Activated B cell treated with CpG ODN at 0.5 μM for 24 hours (primary cell): ENCODE data around the gene ZBTB21. TPM values are rescaled to one million over a fixed set of nuclear protein-coding genes. Genes with fewer than 3 reads are reported as not detected.

ENCODE experiments used
- ATAC-seq: fragments of 200-7000 bp; cut with Tn5 transposase; one replicate; pipeline ENCODE4 v1.10.0; 2021; ENCODE audit warnings: low read depth, mild to moderate bottlenecking, moderate library complexity
- CTCF ChIA-PET: fragments of 350-600 bp; sonication (Branson Sonifier 250); formaldehyde crosslinking; loops from one replicate; lab custom pipeline; 2021; ENCODE audit warnings: antibody characterized with exemption; lab: Charles Lee
- POLR2A ChIA-PET: fragments of 350-600 bp; sonication (Branson Sonifier 250); formaldehyde crosslinking; loops from one replicate; lab custom pipeline; 2021; ENCODE audit warnings: antibody characterized with exemption; lab: Charles Lee
- DNase-seq: peaks from one replicate; pipeline ENCODE4 v3.0.0; 2022
- H3K27ac Mint-ChIP-seq: one replicate; pipeline ENCODE4 v1.8.0; 2020; ENCODE audit warnings: mixed read lengths
- H3K27me3 Mint-ChIP-seq: one replicate; pipeline ENCODE4 v1.8.0; 2021; ENCODE audit warnings: mixed read lengths
- H3K36me3 Mint-ChIP-seq: one replicate; pipeline ENCODE4 v1.8.0; 2021; ENCODE audit warnings: low read depth, mixed read lengths
- H3K4me1 Mint-ChIP-seq: one replicate; pipeline ENCODE4 v1.8.0; 2021; ENCODE audit warnings: mixed read lengths
- H3K4me3 Mint-ChIP-seq: one replicate; pipeline ENCODE4 v1.8.0; 2020; ENCODE audit warnings: mild to moderate bottlenecking, mixed read lengths
- H3K9me3 Mint-ChIP-seq: one replicate; pipeline ENCODE4 v1.8.0; 2020; ENCODE audit warnings: mixed read lengths
- CTCF ChIP-seq: fragments of 200-600 bp; IDR thresholded peaks from one replicate; pipeline ENCODE4 v1.8.0; 2022; ENCODE audit warnings: antibody characterized with exemption, mild to moderate bottlenecking
- intact Hi-C: fragments of 100-400 bp; cut with micrococcal nuclease; formaldehyde crosslinking; loops from one replicate; pipeline ENCODE4 v1.15.1; 2024
- total RNA-seq: library from RNA; stranded (reverse); gene quantifications from 2 replicates; pipeline ENCODE4 v1.2.3, GENCODE V29; 2022

The ZBTB21 gene
- total RNA-seq, 1 donor from 2014 or later = 24.2 TPM

- DNase-seq (no peak), ATAC-seq (no peak)
- H3K9me3 Mint-ChIP-seq = peaks cover 1% of the 10 kb centered on the region
- intact Hi-C loops = no loop called here
- H3K27me3 Mint-ChIP-seq = peaks cover 8% of the 10 kb centered on the region
- H3K4me1 Mint-ChIP-seq = no peaks in the 10 kb centered on the region
- H3K36me3 Mint-ChIP-seq = no peaks in the 10 kb centered on the region
- no peak for TF ChIP-seq CTCF
- no peak overlapping the region for H3K27ac Mint-ChIP-seq
- ChIA-PET POLR2A (no interaction called here), CTCF (no interaction called here)
- H3K4me3 Mint-ChIP-seq = no peak overlapping the region
Observed at GRCh38 chr21:42019706-42020105, 9.5 kb upstream of the ZBTB21 start.

DNA sequence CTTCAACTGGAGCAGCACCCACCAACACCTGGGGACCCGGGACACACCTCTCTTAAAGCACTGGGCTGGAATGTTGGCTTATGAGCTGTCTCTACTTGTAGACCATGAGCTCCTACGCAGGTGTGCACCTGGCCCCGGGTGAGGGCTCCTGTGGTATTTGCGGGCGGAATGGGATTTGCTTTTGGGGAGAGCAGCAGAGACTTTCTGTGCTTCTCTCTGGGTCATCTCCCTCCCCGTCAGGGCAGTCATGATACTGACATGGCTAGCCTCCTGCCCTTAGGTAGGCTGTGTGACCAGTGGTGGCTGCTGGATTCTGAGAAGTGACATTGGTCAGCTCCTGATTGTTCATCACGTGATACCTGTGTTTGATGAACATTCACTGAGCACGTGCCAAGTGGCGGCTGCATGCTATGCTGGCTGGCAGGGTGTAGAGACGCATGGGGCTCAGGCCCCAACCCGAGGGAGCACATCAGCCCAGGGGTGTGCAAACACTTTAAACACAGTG lies 9.0 kb upstream of the ZBTB21 start:
- no peak for TF ChIP-seq CTCF
- Mint-ChIP-seq H3K4me1 (no peaks in the 10 kb centered on the region), H3K4me3 (no peak overlapping the region), H3K27ac (no peak overlapping the region), H3K36me3 (no peaks in the 10 kb centered on the region), H3K27me3 (peaks cover 8% of the 10 kb centered on the region), H3K9me3 (peaks cover 4% of the 10 kb centered on the region)
- intact Hi-C loops = no loop called here
- DNase-seq (no peak), ATAC-seq (no peak)
- ChIA-PET POLR2A (no interaction called here), CTCF (no interaction called here)

GRCh38 chr21:42017022-42017421 lies 6.9 kb upstream of the ZBTB21 start:
- POLR2A ChIA-PET = interaction anchor here (0.6 kb wide), 1 partner anchor 9 kb away, joined by 3 read pairs; no protein-coding TSS in a partner anchor

DNA sequence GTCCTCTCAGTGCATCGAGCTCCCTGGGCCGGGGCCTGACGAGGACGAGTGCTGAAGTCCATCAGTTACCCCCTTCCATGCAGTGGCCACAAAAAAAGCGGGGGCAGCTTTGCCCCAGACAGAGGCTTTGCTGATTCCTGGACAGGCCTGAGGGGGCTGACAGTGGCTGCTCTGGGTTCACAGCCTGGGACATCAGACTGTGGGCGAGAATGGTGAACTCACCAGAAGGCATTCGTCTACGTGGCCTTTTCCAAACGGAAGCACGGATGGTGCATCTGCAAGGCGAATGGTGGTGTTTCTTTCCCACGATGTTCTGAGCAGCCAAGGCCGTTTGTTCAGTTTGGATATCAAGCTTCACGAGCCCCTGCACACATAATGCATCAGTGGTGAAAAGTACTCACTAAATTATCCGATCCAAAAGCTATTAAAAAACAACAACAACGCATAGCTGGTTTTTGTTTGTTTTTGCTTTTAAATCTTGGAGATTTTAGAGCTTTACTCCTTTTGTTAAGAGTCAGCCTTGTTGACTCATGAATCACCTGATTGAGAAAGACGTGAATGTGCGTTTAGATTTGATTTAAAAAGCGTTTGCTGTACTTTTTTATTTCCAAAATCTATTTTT lies 6.3 kb upstream of the ZBTB21 start:
- ATAC-seq = no peak
- Mint-ChIP-seq H3K4me1 (no peaks in the 10 kb centered on the region), H3K36me3 (no peaks in the 10 kb centered on the region), H3K27me3 (peaks cover 8% of the 10 kb centered on the region), H3K27ac (no peak overlapping the region), H3K9me3 (peaks cover 4% of the 10 kb centered on the region), H3K4me3 (no peak overlapping the region)
- no peak for TF ChIP-seq CTCF
- intact Hi-C loops = no loop called here
- ChIA-PET POLR2A (no interaction called here), CTCF (no interaction called here)
- no peak for DNase-seq

More at GRCh38 chr21:42017022-42017421, 6.9 kb upstream of the ZBTB21 start:
- Mint-ChIP-seq H3K36me3 (no peaks in the 10 kb centered on the region), H3K9me3 (peaks cover 4% of the 10 kb centered on the region), H3K4me3 (no peak overlapping the region), H3K4me1 (no peaks in the 10 kb centered on the region), H3K27me3 (peaks cover 8% of the 10 kb centered on the region), H3K27ac (no peak overlapping the region)
- no peak for TF ChIP-seq CTCF
- no peak for ATAC-seq
- CTCF ChIA-PET = no interaction called here
- intact Hi-C loops = no loop called here
- DNase-seq = no peak

DNA sequence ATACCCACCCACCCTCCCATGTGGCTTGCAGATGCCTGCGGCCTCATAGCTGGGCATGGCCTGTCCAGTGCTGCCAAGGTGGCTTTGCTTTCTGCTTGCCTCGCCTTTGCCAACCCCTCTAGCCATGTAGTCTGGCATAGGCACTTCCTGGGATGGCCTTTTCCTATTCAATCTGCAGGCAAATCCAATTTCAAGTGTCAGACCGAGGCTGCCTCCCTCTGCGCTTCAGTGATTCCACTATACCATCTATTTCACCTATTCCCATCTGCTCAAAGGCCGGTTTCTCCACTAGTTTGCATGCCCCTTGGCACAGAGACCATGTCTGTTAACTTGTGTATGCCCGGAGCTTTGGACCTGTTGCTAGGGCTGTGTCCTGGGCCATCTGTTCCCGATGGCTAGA lies 3.8 kb upstream of the ZBTB21 start:
- Mint-ChIP-seq H3K9me3 (peaks cover 4% of the 10 kb centered on the region), H3K27me3 (no peaks in the 10 kb centered on the region), H3K27ac (no peak overlapping the region), H3K4me1 (peaks cover 10% of the 10 kb centered on the region), H3K4me3 (no peak overlapping the region), H3K36me3 (peaks cover 9% of the 10 kb centered on the region)
- DNase-seq = no peak
- ATAC-seq = no peak
- no peak for TF ChIP-seq CTCF
- CTCF ChIA-PET = no interaction called here
- intact Hi-C loops = no loop called here
- POLR2A ChIA-PET = interaction anchor here (0.8 kb wide), 1 partner anchor 136 kb away, joined by 3 read pairs; no protein-coding TSS in a partner anchor
